Measurements from ENCODE around the gene CLIP3. TPM values are rescaled to one million over a fixed set of nuclear protein-coding genes. Genes with fewer than 3 reads are reported as not detected.
A peak's percentile ranks its signal among the peaks of the same experiment; 100 is the strongest.

Gene CLIP3
- total RNA-seq, 4 donors from 2014 or later: 2.1 to 42.3 (median 4.8) TPM

GRCh38 chr19:36059180-36059910 lies 26.7 kb upstream of the CLIP3 start:
- WGBS, 2 donors: 80 to 86% methylated on average over 6 of the region's 6 CpGs
- no peak for DNase-seq (ENCODE audit: low spot score in 2 of 2)
- intact Hi-C loops (cut with DNase I; ENCODE audit: low total_unique reads): loop anchor here (10.0 kb wide), 1 partner anchor 55 kb away; the partner anchor contains the start of gene SYNE4
- H3K4me3 ChIP-seq (ENCODE audit: low read depth, poor library complexity, severe bottlenecking): no peak overlapping the region
- TF ChIP-seq POLR2A (IDR thresholded peaks at IDR 0.05) (no peak), CTCF (IDR thresholded peaks at IDR 0.05) (no peak)

DNA sequence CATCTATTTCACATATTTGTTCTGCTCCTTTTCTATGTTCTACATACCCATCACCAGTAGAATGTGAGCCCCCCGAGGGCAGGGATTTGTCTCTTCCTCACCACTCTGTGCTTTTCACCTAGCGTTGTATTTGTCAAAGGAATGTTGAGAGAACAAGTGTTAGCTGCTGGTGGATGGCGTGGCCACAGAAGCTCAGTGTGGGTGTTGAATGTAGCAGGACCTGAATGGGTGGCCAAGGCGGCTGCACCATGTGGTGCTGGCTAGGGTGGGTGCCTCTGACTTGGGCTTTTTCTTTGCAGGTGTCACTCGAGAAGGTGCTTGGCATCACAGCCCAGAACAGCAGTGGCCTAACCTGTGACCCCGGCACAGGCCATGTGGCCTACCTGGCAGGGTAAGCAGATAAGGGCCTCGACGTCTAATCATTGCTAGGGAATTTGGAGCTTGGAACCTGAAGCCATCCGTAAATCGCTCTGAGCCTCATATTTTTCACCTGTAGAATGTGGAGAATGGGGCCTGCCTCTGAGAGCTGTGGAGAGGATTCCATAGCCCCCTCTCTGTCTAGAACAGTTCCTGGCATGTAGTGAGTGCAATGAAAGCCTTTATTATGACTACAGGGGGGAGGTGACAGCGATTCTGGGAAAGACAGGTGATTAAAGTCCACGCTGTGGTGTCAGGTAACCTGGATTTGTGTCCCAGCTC lies 26.0 kb upstream of the CLIP3 start:
- intact Hi-C loops (cut with DNase I; ENCODE audit: low total_unique reads): loop anchor here (10.0 kb wide), 1 partner anchor 54 kb away; the partner anchor contains the start of gene SYNE4
- no peak for DNase-seq (ENCODE audit: low spot score in 2 of 2)
- WGBS, 2 donors: 84 to 90% methylated on average over 12 of the region's 12 CpGs
- no peak for TF ChIP-seq POLR2A (IDR thresholded peaks at IDR 0.05)
- TF ChIP-seq CTCF (IDR thresholded peaks at IDR 0.05): no peak
- H3K4me3 ChIP-seq (ENCODE audit: low read depth, poor library complexity, severe bottlenecking): no peak overlapping the region

DNA sequence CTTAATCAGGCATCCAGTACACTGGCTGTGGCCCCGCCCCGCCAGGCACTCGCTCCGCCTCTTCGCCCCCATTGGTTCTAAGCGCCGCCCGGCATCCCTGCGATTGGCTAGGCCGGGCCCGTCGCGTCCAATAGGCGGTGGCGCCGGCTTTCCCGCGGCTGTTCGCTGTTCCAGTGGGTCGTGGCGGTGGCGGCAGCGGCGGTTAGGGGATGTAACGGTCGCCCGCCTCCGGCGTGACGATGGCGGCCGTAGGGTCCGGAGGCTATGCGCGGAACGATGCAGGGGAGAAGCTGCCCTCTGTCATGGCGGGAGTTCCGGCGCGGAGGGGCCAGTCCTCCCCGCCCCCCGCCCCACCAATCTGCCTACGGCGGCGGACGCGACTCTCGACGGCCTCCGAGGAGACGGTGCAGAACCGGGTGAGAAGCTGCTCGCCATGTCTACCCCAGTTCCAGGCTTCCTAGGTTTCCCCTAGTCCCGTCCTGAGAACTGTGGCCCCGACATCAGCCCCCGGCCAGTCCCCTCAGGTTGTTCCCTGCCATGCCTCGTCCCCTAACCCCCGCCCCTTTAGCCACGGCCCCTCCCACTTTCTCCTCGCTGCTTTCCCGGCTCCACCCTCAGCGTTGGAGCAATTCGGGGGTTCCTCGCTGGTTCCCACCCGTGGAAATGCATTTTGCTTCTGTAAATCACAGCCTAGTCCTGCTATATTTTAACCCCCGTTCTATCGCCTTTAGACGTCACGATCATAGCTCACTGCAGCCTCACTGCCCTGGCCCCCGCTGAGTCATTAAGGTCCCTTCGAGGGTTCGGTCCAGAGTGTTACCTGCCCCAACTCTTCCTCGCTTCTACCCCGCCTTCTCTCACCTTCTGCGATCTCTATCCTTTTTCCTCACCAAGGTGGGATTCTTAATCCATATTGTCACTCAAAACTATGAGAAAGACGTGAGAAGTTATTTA lies 22.3 kb upstream of the CLIP3 start, which contains the start of gene WDR62:
Gene WDR62 (plus strand): TSS at position 165 of the 954 bp plus-strand sequence. CDS start 75 bp downstream, at position 240.
- intact Hi-C loops (cut with DNase I; ENCODE audit: low total_unique reads): loop anchor here (10.0 kb wide), 1 partner anchor 50 kb away; the partner anchor contains the start of gene SYNE4
- DNase-seq (ENCODE audit: low spot score in 2 of 2): peak; percentile 90 to 98
- peak within 1 kb of the TSS; percentile 36 for H3K4me3 ChIP-seq (ENCODE audit: low read depth, poor library complexity, severe bottlenecking)
- 1 to 3% methylated on average over 26 to 56 of the region's 76 CpGs for WGBS, 2 donors
- TF ChIP-seq POLR2A (IDR thresholded peaks at IDR 0.05): no peak
- TF ChIP-seq CTCF (IDR thresholded peaks at IDR 0.05): no peak

DNA sequence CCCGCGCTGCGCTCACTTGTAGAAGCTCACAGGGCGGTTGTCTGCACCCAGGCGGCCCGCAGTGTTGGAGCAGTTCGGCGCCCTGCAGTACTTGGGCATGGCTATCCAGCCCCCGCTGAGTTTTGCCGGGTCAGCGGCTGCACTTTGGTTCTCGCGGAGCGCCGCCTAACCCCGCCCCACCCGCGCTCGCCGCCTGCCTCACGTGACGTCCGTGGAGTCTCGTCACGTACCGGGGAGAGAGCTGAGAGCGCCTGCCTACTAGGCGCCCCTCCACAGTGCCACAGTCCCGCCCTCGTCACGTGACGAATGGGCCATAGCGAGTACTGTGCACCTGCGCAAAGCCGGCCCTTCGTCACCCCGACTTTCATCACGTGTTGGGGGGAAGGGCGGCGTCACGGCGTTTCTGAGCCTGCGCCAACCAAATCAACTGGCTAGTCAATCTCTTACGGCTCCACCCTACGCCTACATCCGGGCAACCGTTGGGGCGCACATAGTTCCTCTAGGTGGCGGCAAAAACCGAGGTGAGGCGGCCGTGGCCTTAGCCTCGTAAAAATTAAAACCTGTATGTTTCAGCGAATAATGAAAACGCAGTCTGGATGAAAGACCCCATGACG lies 21.6 kb upstream of the CLIP3 start, which contains the start of gene THAP8:
Gene THAP8 (minus strand): TSS at position 167 of the 614 bp plus-strand sequence. CDS start 68 bp downstream, at position 99.
- H3K4me3 ChIP-seq (ENCODE audit: low read depth, poor library complexity, severe bottlenecking): peak within 1 kb of the TSS; percentile 36
- TF ChIP-seq CTCF (IDR thresholded peaks at IDR 0.05): peak in 1 of 3 donors; percentile 56
- TF ChIP-seq POLR2A (IDR thresholded peaks at IDR 0.05): no peak
- intact Hi-C loops (cut with DNase I; ENCODE audit: low total_unique reads): loop anchor here (10.0 kb wide), 1 partner anchor 49 kb away; the partner anchor contains the start of gene SYNE4
- peak; percentile 100 for DNase-seq (ENCODE audit: low spot score in 2 of 2)
- WGBS, 2 donors: 0 to 1% methylated on average over 29 to 48 of the region's 56 CpGs

DNA sequence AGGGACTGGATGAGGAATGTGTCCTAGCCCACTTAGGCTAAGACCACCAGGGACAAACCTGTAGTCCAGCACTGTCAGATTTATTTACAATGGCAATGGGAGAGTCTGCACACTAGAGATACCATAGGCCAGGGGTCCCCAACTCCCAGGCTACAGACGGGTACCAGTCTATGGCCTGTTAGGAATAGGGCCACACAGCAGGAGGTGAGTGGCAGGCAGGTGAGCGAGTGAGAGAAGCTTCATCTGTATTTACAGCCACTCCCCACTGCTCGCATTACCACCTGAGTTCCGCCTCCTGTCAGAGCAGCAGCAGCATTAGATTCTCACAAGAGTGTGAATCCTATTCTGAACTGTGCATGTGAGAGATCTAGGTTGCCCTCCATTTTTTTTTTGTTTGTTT lies 19.0 kb upstream of the CLIP3 start:
- intact Hi-C loops (cut with DNase I; ENCODE audit: low total_unique reads): loop anchor here (10.0 kb wide), 1 partner anchor 47 kb away; the partner anchor contains the start of gene SYNE4
- H3K4me3 ChIP-seq (ENCODE audit: low read depth, poor library complexity, severe bottlenecking): no peak overlapping the region
- DNase-seq (ENCODE audit: low spot score in 2 of 2): no peak
- no peak for TF ChIP-seq CTCF (IDR thresholded peaks at IDR 0.05)
- TF ChIP-seq POLR2A (IDR thresholded peaks at IDR 0.05): no peak
- WGBS, 2 donors: 90 to 92% methylated on average over 4 of the region's 4 CpGs
